ENCODE data around the gene IL4I1.
A peak's percentile ranks its signal among the peaks of the same experiment; 100 is the strongest.

Gene IL4I1

GRCh38 chr19:49877020-49877878, 19.4 kb downstream of the IL4I1 start, which contains the start of the genes AKT1S1 and TBC1D17:
AKT1S1 (minus strand) TSS chr19:49877355; CDS start chr19:49873295, 4,060 bp downstream.
TBC1D17 (plus strand) TSS chr19:49877702; CDS start chr19:49877724, 22 bp downstream.
- peak; percentile 98 for DNase-seq

- DNase-seq, result peak; percentile 97
These were observed 20.2 kb downstream of the IL4I1 start for GRCh38 chr19:49876422-49877019.

- DNase-seq, result peak; percentile 12
These were observed 20.7 kb downstream of the IL4I1 start for GRCh38 chr19:49875857-49876421.

- no peak for DNase-seq
These were observed 21.5 kb downstream of the IL4I1 start for GRCh38 chr19:49875177-49875576.

- no peak for DNase-seq
These were observed 22.1 kb downstream of the IL4I1 start for GRCh38 chr19:49874503-49875157.

- DNase-seq, result no peak
These were observed 22.9 kb downstream of the IL4I1 start for GRCh38 chr19:49873834-49874233.

GRCh38 chr19:49873129-49873521, 23.6 kb downstream of the IL4I1 start:
- no peak for DNase-seq

GRCh38 chr19:49872245-49873128, 24.2 kb downstream of the IL4I1 start:
- DNase-seq, result no peak

- no peak for DNase-seq
These were observed 25.2 kb downstream of the IL4I1 start for GRCh38 chr19:49871349-49871985.

- DNase-seq, result no peak
These were observed 26.3 kb downstream of the IL4I1 start for GRCh38 chr19:49870309-49870901.

GRCh38 chr19:49869484-49870308, 27.0 kb downstream of the IL4I1 start:
- DNase-seq, result peak; percentile 98

- DNase-seq, result no peak
These were observed 27.6 kb downstream of the IL4I1 start for GRCh38 chr19:49869009-49869483.

- peak; percentile 87 for DNase-seq
These were observed 29.5 kb downstream of the IL4I1 start, which contains the start of gene PNKP for GRCh38 chr19:49866933-49867782. PNKP (minus strand) TSS chr19:49867576; CDS start chr19:49867204, 372 bp downstream.

- no peak for DNase-seq
These were observed 31.8 kb downstream of the IL4I1 start for GRCh38 chr19:49864890-49865289.

GRCh38 chr19:49863935-49864320, 32.8 kb downstream of the IL4I1 start:
- no peak for DNase-seq

- no peak for DNase-seq
These were observed 33.3 kb downstream of the IL4I1 start for GRCh38 chr19:49863254-49863934.

- no peak for DNase-seq
These were observed 34.1 kb downstream of the IL4I1 start for GRCh38 chr19:49862391-49863253.

All from NCI-H1092 treated with DMSO at 0.1 percent for 48 hours (cell line).